Loucy (cell line): ENCODE results near the gene CUL1.

Source experiments
- H2AFZ ChIP-seq: fragments of 200-600 bp; sonication (generic); 2 replicates; pipeline ENCODE4 v1.6.0; 2016; ENCODE audit warnings: antibody characterized with exemption, mild to moderate bottlenecking, low read length, moderate library complexity
- H3F3A ChIP-seq: fragments of 200-600 bp; 2 replicates; pipeline ENCODE4 v1.6.0; 2016; ENCODE audit warnings: antibody characterized with exemption, low read depth, mild to moderate bottlenecking
- H3K27me3 ChIP-seq: fragments of 200-600 bp; sonication (generic); 2 replicates; pipeline ENCODE4 v1.6.1; 2014; ENCODE audit warnings: low read length, mild to moderate bottlenecking; ENCODE audit not compliant: insufficient read depth, poor library complexity, severe bottlenecking
- H3K36me3 ChIP-seq: fragments of 200-600 bp; sonication (generic); 2 replicates; pipeline ENCODE4 v1.6.1; 2016; ENCODE audit warnings: low read length; ENCODE audit not compliant: insufficient read depth
- H3K4me1 ChIP-seq: fragments of 200-600 bp; sonication (generic); 2 replicates; pipeline ENCODE4 v1.5.1; 2014; ENCODE audit warnings: low read length, mild to moderate bottlenecking; ENCODE audit not compliant: insufficient read depth, poor library complexity, severe bottlenecking
- H3K4me2 ChIP-seq: fragments of 200-600 bp; sonication (generic); 2 replicates; pipeline ENCODE4 v1.6.0; 2014; ENCODE audit warnings: antibody characterized with exemption, low read length, low read depth, mild to moderate bottlenecking; ENCODE audit not compliant: poor library complexity, severe bottlenecking
- H3K4me3 ChIP-seq: fragments of 200-600 bp; sonication (generic); 2 replicates; pipeline ENCODE4 v1.5.1; 2014; ENCODE audit warnings: low read length, mild to moderate bottlenecking, mixed read lengths; ENCODE audit not compliant: poor library complexity, severe bottlenecking
- H3K79me2 ChIP-seq: fragments of 200-600 bp; sonication (generic); 2 replicates; pipeline ENCODE4 v1.6.1; 2014; ENCODE audit warnings: low read length; ENCODE audit not compliant: insufficient read depth
- H3K9ac ChIP-seq: fragments of 200-600 bp; sonication (generic); 2 replicates; pipeline ENCODE4 v1.6.0; 2014; ENCODE audit warnings: mild to moderate bottlenecking, low read depth, low read length, moderate library complexity; ENCODE audit not compliant: poor library complexity, severe bottlenecking
- H3K9me2 ChIP-seq: fragments of 200-600 bp; sonication (generic); replicated peaks from 2 replicates; pipeline ENCODE4 v1.6.1; 2016; ENCODE audit warnings: low read depth, low read length, mixed read lengths
- H3K9me3 ChIP-seq: fragments of 200-600 bp; sonication (generic); 2 replicates; pipeline ENCODE4 v1.6.1; 2014; ENCODE audit warnings: mild to moderate bottlenecking, antibody characterized with exemption, low read length, low read depth; ENCODE audit not compliant: insufficient read depth
- H4K20me1 ChIP-seq: fragments of 200-600 bp; sonication (generic); 2 replicates; pipeline ENCODE4 v1.6.0; 2014; ENCODE audit warnings: antibody characterized with exemption, low read length, mild to moderate bottlenecking; ENCODE audit not compliant: insufficient read depth, poor library complexity, severe bottlenecking
- CTCF ChIP-seq: fragments of 200-600 bp; sonication (generic); conservative IDR thresholded peaks from 2 replicates; pipeline ENCODE4 v1.5.1; 2014; ENCODE audit warnings: mild to moderate bottlenecking, antibody characterized with exemption, low read length
- EZH2phosphoT487 ChIP-seq: fragments of 200-600 bp; IDR thresholded peaks from 2 replicates; pipeline ENCODE4 v1.6.1; 2018; ENCODE audit warnings: antibody characterized with exemption, mild to moderate bottlenecking, moderate library complexity, borderline replicate concordance

CUL1 gene

GRCh38 chr7:148803094-148803493 lies 104.4 kb downstream of the CUL1 start:
- TF ChIP-seq CTCF (no peak), EZH2phosphoT487 (no peak)
- Histone ChIP-seq H3K4me1 (no peaks in the 10 kb centered on the region), H2AFZ (no peak overlapping the region), H3K36me3 (peaks cover 27% of the 10 kb centered on the region; the same call in 1 of the 2 replicates), H3K9me3 (no peaks in the 10 kb centered on the region), H3K79me2 (no peaks in the 10 kb centered on the region), H3F3A (no peaks in the 10 kb centered on the region), H3K9ac (no peak overlapping the region), H3K4me3 (no peak overlapping the region), H3K4me2 (no peak overlapping the region), H3K27me3 (no peaks in the 10 kb centered on the region), H3K9me2 (no peaks in the 10 kb centered on the region), H4K20me1 (no peaks in the 10 kb centered on the region)

GRCh38 chr7:148804343-148805235 lies 105.9 kb downstream of the CUL1 start:
- H3K4me3 ChIP-seq: no peak overlapping the region
- H3K9me3 ChIP-seq: no peaks in the 10 kb centered on the region
- H3K9ac ChIP-seq: no peak overlapping the region
- TF ChIP-seq EZH2phosphoT487 (no peak), CTCF (no peak)
- no peak overlapping the region for H2AFZ ChIP-seq
- H3K9me2 ChIP-seq: no peaks in the 10 kb centered on the region
- no peaks in the 10 kb centered on the region for H3K4me1 ChIP-seq
- no peaks in the 10 kb centered on the region for H3K27me3 ChIP-seq
- no peaks in the 10 kb centered on the region for H4K20me1 ChIP-seq
- H3K79me2 ChIP-seq: no peaks in the 10 kb centered on the region
- H3F3A ChIP-seq: no peaks in the 10 kb centered on the region
- no peak overlapping the region for H3K4me2 ChIP-seq
- peaks cover 12% of the 10 kb centered on the region; the same call in 1 of the 2 replicates for H3K36me3 ChIP-seq

- Histone ChIP-seq H3K9me2 (no peaks in the 10 kb centered on the region), H3K27me3 (no peaks in the 10 kb centered on the region), H3K4me3 (no peak overlapping the region), H4K20me1 (no peaks in the 10 kb centered on the region), H3F3A (no peaks in the 10 kb centered on the region), H3K4me2 (no peak overlapping the region), H3K9ac (no peak overlapping the region), H2AFZ (no peak overlapping the region), H3K36me3 (no peaks in the 10 kb centered on the region; the same call in 1 of the 2 replicates), H3K4me1 (no peaks in the 10 kb centered on the region), H3K79me2 (no peaks in the 10 kb centered on the region), H3K9me3 (no peaks in the 10 kb centered on the region)
- TF ChIP-seq EZH2phosphoT487: no peak
- no peak for TF ChIP-seq CTCF
Observed at GRCh38 chr7:148806187-148806586, 107.5 kb downstream of the CUL1 start.
